Activated CD4-positive, alpha-beta T cell treated with anti-CD3 and anti-CD28 coated beads, Interleukin-2, amount 10 ng/mL, durations not matched to agents 7 days and 5 days (primary cell): Measurements from ENCODE around the gene ERP27. TPM values are rescaled to one million over a fixed set of nuclear protein-coding genes. Genes with fewer than 3 reads are reported as not detected.

Experiments
- CTCF ChIA-PET: fragments of 350-600 bp; sonication (Branson Sonifier 250); formaldehyde crosslinking; loops from one replicate; lab custom pipeline; 2021; ENCODE audit warnings: antibody characterized with exemption; lab: Charles Lee
- POLR2A ChIA-PET: fragments of 350-600 bp; sonication (Branson Sonifier 250); formaldehyde crosslinking; loops from one replicate; lab custom pipeline; 2021; ENCODE audit warnings: antibody characterized with exemption; lab: Charles Lee
- DNase-seq: peaks from one replicate; pipeline ENCODE4 v3.0.0-alpha.2; 2020
- H3K27ac Mint-ChIP-seq: one replicate; pipeline ENCODE4 v1.8.0; 2021; ENCODE audit warnings: mild to moderate bottlenecking, moderate library complexity, mixed read lengths
- H3K27me3 Mint-ChIP-seq: one replicate; pipeline ENCODE4 v1.8.0; 2021; ENCODE audit warnings: mixed read lengths
- H3K36me3 Mint-ChIP-seq: one replicate; pipeline ENCODE4 v1.8.0; 2021; ENCODE audit warnings: low read depth, mixed read lengths
- H3K4me1 Mint-ChIP-seq: one replicate; pipeline ENCODE4 v1.8.0; 2021; ENCODE audit warnings: mixed read lengths
- H3K4me3 Mint-ChIP-seq: one replicate; pipeline ENCODE4 v1.8.0; 2021; ENCODE audit warnings: mild to moderate bottlenecking, moderate library complexity, mixed read lengths
- H3K9me3 Mint-ChIP-seq: one replicate; pipeline ENCODE4 v1.8.0; 2021; ENCODE audit warnings: mixed read lengths
- total RNA-seq, 2 experiments: library from RNA; stranded (reverse); gene quantifications; one replicate each; pipeline ENCODE4 v1.2.3, GENCODE V29; 2021

Gene ERP27
- total RNA-seq, 2 experiments from 2014 or later = 8.3 to 11.3 TPM

DNA sequence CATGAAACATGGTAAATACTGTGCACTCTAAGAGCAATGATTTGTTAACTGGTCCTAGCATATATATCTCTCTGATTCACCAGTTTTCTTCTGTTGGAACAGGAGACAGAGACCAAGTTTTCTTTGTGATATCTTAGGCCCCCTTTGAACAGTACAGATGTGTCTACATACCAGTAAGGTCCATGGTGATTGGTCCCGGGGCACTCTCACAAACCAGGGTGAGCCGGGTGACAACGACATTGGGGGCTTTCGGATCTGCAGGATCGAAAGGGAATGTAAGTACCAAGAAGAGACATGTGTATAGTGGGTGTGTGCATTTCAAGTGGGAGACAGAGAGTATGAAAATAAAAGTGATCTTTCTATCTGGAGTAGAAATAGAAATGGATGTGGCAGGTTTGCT lies 11.3 kb upstream of the ERP27 start:
- Mint-ChIP-seq H3K27me3 (no peaks in the 10 kb centered on the region), H3K9me3 (no peaks in the 10 kb centered on the region), H3K4me3 (peak overlapping the region; percentile 73), H3K4me1 (peaks cover 94% of the 10 kb centered on the region), H3K27ac (peak overlapping the region; percentile 90), H3K36me3 (peaks cover 92% of the 10 kb centered on the region)
- DNase-seq = no peak
- CTCF ChIA-PET = no interaction called here
- POLR2A ChIA-PET = no interaction called here

DNA sequence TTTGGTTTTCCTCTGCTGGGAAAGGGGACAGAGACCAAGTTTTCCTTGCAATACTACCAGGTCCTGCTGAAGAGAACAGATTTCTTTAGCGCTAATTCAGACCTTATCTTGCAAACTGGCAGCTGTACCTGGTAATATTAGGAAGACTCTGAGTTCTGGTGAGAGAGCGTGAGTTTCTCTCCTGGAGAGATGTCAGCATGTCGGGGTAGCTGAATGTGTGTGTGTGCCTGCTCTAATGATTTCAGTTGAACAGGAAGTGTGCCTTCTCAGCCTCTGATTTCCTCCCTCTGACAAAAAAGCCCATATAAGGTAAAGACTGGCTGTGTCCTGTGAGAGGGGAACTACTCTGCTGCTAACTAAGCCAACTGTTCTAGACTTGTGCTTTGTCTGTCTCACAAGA lies 10.3 kb upstream of the ERP27 start:
- ChIA-PET POLR2A (interaction anchor here (0.6 to 1.3 kb wide), 3 partner anchors 10 to 175 kb away, joined by 3 to 6 read pairs (median 3); partner anchors contain the start of gene ARHGDIB), CTCF (interaction anchor here (0.6 to 1.5 kb wide), 5 partner anchors 9 to 26 kb away, joined by 3 to 4 read pairs (median 4); partner anchors contain the start of gene ARHGDIB)
- H3K36me3 Mint-ChIP-seq = peaks cover 86% of the 10 kb centered on the region
- no peaks in the 10 kb centered on the region for H3K9me3 Mint-ChIP-seq
- peak; percentile 78 for DNase-seq
- H3K4me1 Mint-ChIP-seq = peaks cover 86% of the 10 kb centered on the region
- no peaks in the 10 kb centered on the region for H3K27me3 Mint-ChIP-seq
- H3K27ac Mint-ChIP-seq = peak overlapping the region; percentile 90
- H3K4me3 Mint-ChIP-seq = peak overlapping the region; percentile 73

DNA sequence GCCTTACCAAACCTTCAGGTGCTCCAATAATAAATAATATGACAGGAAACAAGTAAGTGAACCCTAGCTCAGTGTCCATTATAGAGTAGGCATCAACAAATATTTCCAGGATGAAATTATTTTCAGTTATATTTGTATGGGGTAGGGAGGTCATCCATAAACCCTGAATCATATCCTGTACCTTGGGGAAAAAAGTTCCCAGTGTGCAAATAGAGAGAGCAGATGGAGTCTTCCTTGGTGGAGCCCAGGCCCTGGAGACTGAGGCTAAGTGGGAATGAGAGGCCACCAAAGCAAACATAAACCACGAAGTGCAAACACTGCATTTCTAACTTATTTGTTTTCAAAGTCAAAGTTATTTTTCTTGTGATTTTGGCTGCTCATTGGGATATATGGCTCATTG lies 8.5 kb upstream of the ERP27 start:
- Mint-ChIP-seq H3K4me3 (no peak overlapping the region), H3K27me3 (no peaks in the 10 kb centered on the region), H3K36me3 (peaks cover 85% of the 10 kb centered on the region), H3K27ac (peak overlapping the region; percentile 42), H3K4me1 (peaks cover 78% of the 10 kb centered on the region), H3K9me3 (no peaks in the 10 kb centered on the region)
- POLR2A ChIA-PET = no interaction called here
- CTCF ChIA-PET = no interaction called here
- DNase-seq = no peak

DNA sequence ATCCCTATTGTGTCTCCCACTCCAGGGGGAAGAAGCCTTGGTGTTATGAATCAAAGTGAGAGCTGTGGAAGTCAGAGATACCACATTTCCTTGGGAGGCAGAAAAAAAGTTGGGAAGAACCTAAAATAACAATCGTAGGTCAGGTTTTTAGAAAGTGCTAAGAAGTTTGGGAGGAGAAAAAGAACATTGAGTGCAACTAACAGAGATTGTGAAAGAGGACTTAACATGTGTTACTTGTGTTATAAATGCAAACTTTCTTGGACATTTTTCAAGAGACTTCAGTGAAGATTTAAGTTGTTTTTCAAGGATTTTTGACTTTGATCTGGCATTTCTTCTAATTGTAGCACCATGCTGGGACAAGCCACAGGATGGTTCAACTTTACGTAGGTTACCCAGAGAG lies 7.8 kb upstream of the ERP27 start:
- peak overlapping the region; percentile 48 for H3K27ac Mint-ChIP-seq
- H3K27me3 Mint-ChIP-seq = no peaks in the 10 kb centered on the region
- POLR2A ChIA-PET = no interaction called here
- no peaks in the 10 kb centered on the region for H3K9me3 Mint-ChIP-seq
- CTCF ChIA-PET = interaction anchor here (1.4 kb wide), 1 partner anchor 9 kb away, joined by 5 read pairs; no protein-coding TSS in a partner anchor
- DNase-seq = no peak
- H3K4me3 Mint-ChIP-seq = no peak overlapping the region
- H3K36me3 Mint-ChIP-seq = peaks cover 87% of the 10 kb centered on the region
- peaks cover 73% of the 10 kb centered on the region for H3K4me1 Mint-ChIP-seq

DNA sequence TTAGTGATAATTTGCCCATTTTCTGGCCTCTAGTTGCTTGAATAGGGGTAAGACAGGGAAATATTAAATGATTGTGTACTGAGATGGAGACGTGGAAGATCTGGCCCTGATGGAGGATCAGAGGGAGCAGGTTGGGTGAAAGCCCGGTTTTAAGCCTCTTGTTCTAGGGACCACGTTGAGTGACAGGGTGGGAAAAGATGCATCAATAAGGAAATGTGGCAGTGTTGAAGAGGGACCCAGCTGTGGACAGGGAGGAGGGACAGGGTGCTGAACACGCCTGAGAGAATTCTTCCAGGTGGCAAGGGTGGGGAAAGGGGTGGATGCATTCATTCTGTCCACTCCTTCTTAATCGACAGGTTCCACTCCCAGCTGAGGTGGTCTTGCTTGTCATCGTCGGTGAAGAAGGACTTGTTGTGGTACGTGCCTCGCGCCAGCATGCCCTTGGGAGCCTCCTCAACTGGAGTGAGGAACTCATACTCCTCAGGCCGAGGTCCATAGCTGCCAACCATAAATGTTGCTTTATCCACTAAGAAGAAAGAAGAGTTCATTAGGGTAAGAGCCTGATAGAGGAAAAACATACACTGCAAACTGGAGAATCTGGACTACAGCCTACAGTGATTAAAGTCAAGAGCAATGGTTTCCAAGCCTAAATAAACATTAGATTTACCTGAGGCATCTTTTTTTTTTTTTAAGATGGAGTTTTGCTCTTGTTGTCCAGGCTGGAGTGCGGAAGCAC lies 4.0 kb upstream of the ERP27 start:
- H3K36me3 Mint-ChIP-seq = peaks cover 86% of the 10 kb centered on the region
- H3K27me3 Mint-ChIP-seq = no peaks in the 10 kb centered on the region
- H3K9me3 Mint-ChIP-seq = no peaks in the 10 kb centered on the region
- ChIA-PET POLR2A (no interaction called here), CTCF (no interaction called here)
- H3K4me1 Mint-ChIP-seq = peaks cover 59% of the 10 kb centered on the region
- H3K4me3 Mint-ChIP-seq = no peak overlapping the region
- peak overlapping the region; percentile 10 for H3K27ac Mint-ChIP-seq
- no peak for DNase-seq

DNA sequence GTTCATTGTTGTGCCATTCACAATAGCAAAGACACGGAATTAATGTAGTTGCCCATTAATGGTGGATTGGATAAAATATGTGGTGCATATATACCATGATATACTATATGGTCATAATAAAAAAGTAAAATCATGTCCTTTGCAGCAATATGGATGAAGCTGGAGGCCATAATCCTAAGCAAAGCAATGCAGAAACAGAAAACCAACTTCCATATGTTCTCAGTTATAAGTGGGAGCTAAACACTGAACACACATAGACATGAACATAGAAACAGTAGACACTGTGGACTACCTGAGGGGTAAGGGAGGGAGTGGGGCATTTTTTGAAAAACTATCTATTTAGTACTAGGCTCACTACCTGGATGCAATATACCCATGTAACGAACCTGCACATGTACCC lies 3.0 kb upstream of the ERP27 start:
- H3K27ac Mint-ChIP-seq = no peak overlapping the region
- H3K9me3 Mint-ChIP-seq = no peaks in the 10 kb centered on the region
- CTCF ChIA-PET = interaction anchor here (0.7 kb wide), 1 partner anchor 11 kb away, joined by 4 read pairs; no protein-coding TSS in a partner anchor
- H3K27me3 Mint-ChIP-seq = no peaks in the 10 kb centered on the region
- H3K36me3 Mint-ChIP-seq = peaks cover 87% of the 10 kb centered on the region
- DNase-seq = no peak
- H3K4me1 Mint-ChIP-seq = peaks cover 51% of the 10 kb centered on the region
- H3K4me3 Mint-ChIP-seq = no peak overlapping the region
- POLR2A ChIA-PET = interaction anchor here (0.6 kb wide), 1 partner anchor 68 kb away, joined by 8 read pairs; no protein-coding TSS in a partner anchor

DNA sequence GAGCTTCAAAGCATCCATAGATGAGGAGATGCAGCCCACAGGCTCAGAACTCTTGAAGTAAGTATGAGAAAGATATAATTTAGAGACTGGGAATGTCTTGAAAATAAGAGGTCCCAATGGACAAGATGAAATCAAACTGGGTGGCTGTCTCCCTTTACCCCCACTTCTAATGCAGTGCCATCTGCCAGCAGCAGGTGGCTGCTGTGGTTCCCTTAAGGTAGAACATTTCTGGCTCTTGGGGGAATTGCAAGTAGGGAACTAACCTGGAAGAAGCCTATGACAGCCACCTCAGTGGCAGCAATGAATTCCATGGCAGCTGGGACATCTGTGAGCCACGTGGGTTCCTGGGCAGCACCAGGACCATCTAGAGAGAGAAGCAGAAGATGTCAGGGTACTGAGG lies 648 bp downstream of the ERP27 start:
- H3K4me1 Mint-ChIP-seq = peaks cover 32% of the 10 kb centered on the region
- no peaks in the 10 kb centered on the region for H3K27me3 Mint-ChIP-seq
- H3K36me3 Mint-ChIP-seq = peaks cover 86% of the 10 kb centered on the region
- DNase-seq = no peak
- peak overlapping the region; percentile 5 for H3K27ac Mint-ChIP-seq
- H3K4me3 Mint-ChIP-seq = no peak overlapping the region
- CTCF ChIA-PET = interaction anchor here (1.2 to 2.1 kb wide), 4 partner anchors 8 to 42 kb away, joined by 3 to 5 read pairs (median 4); no protein-coding TSS in a partner anchor
- POLR2A ChIA-PET = no interaction called here
- H3K9me3 Mint-ChIP-seq = no peaks in the 10 kb centered on the region

DNA sequence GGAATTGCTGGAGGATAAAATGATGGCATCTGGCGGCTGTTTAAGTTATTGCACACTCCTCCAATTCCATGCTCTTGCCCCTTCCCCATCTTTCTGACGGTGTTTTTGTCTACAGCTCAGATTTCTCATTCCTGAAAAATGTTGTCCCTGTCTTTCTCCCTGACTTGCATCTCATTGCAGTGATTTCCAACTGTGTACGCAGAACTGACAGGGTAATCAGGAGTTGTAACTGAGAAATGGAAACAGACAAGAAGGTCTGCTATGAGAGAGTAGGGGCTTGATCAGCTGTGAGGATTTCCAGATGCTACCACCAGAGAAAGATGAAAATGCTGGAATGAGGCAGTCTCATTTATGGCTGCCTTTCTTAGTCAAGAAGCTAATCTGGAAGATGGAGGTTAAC lies 1.3 kb downstream of the ERP27 start:
- Mint-ChIP-seq H3K4me3 (no peak overlapping the region), H3K27ac (no peak overlapping the region), H3K27me3 (no peaks in the 10 kb centered on the region), H3K9me3 (no peaks in the 10 kb centered on the region), H3K36me3 (peaks cover 86% of the 10 kb centered on the region), H3K4me1 (peaks cover 26% of the 10 kb centered on the region)
- no peak for DNase-seq
- CTCF ChIA-PET = interaction anchor here (1.2 to 2.1 kb wide), 5 partner anchors 9 to 59 kb away, joined by 3 to 6 read pairs (median 4); no protein-coding TSS in a partner anchor
- POLR2A ChIA-PET = interaction anchor here (1.0 kb wide), 1 partner anchor 23 kb away, joined by 6 read pairs; no protein-coding TSS in a partner anchor

DNA sequence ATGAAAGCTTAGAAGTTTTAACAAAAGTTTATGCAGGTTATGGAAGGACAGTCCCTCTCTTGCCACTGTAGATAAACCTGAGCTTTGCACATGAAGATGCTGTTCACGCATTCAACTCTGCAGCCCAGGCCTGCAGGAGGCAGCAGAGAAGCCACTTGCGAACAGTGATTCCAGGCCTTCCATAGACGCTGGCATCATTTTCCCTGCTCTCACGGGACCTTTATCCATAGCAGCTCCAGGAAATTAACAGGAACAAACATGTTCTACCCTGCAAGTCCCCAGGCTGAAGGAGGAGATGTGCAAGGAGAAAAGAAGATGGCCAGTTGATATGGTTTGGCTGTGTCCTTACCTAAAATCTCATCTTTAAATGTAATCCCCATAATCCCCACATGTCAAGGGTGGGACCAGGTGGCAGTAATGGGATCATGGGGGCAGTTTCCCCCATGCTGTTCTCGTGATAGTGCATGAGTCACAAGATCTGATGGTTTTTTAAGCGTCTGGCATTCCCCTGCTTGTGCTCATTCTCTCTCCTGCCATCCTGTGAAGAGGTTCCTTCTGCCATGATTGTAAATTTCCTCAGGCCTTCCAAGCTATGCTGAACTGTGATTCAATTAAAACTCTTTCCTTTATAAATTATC lies 2.0 kb downstream of the ERP27 start:
- DNase-seq = no peak
- H3K4me1 Mint-ChIP-seq = peaks cover 23% of the 10 kb centered on the region
- H3K4me3 Mint-ChIP-seq = no peak overlapping the region
- peaks cover 83% of the 10 kb centered on the region for H3K36me3 Mint-ChIP-seq
- no peak overlapping the region for H3K27ac Mint-ChIP-seq
- H3K27me3 Mint-ChIP-seq = no peaks in the 10 kb centered on the region
- POLR2A ChIA-PET = interaction anchor here (1.0 kb wide), 1 partner anchor 24 kb away, joined by 6 read pairs; no protein-coding TSS in a partner anchor
- CTCF ChIA-PET = interaction anchor here (0.8 to 2.1 kb wide), 4 partner anchors 9 to 59 kb away, joined by 3 to 6 read pairs (median 4); no protein-coding TSS in a partner anchor
- H3K9me3 Mint-ChIP-seq = no peaks in the 10 kb centered on the region

DNA sequence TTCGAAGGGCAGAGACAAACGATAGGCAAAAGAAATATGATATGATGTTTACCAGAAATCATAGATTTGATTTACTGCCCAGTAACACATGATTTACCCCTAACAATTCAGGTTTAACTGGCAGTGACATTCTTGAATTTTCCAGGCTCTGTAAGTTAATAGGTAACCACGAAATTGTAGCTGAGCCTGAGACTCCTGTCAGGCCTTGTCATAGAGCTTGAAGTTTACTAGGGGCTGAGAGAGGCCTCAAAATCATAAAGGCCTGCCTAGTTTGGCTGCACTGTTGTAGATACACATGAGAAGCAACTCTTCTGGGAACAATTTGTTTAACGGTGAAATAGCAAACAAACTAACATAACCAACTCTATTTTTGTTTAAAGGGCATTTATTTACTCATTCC lies 3.3 kb downstream of the ERP27 start:
- DNase-seq = no peak
- POLR2A ChIA-PET = no interaction called here
- no peak overlapping the region for H3K4me3 Mint-ChIP-seq
- H3K4me1 Mint-ChIP-seq = peaks cover 11% of the 10 kb centered on the region
- no peaks in the 10 kb centered on the region for H3K9me3 Mint-ChIP-seq
- H3K27ac Mint-ChIP-seq = no peak overlapping the region
- H3K27me3 Mint-ChIP-seq = no peaks in the 10 kb centered on the region
- H3K36me3 Mint-ChIP-seq = peaks cover 77% of the 10 kb centered on the region
- CTCF ChIA-PET = no interaction called here

DNA sequence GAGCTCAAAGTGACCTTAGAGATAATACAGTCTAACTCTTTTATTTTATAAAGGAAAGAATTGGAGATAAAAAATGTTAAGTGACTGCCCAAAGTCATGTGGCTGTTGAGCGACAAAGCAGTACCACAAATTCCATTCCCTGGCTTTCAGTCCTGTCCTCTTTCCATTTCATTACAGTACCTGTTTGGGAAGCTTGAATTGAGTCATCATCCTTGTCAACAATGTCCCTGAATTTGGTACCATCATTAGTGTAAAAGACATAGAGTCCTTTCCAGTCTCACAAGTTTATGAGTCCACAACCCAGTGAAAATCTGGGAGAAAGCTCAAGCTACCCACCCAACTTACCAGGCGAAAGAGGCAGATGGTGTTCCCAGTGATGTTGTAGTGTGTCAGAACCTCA lies 3.8 kb downstream of the ERP27 start:
- H3K9me3 Mint-ChIP-seq = no peaks in the 10 kb centered on the region
- H3K36me3 Mint-ChIP-seq = peaks cover 72% of the 10 kb centered on the region
- no peak overlapping the region for H3K4me3 Mint-ChIP-seq
- H3K4me1 Mint-ChIP-seq = peaks cover 6% of the 10 kb centered on the region
- DNase-seq = no peak
- ChIA-PET CTCF (no interaction called here), POLR2A (interaction anchor here (0.6 kb wide), 1 partner anchor 21 kb away, joined by 4 read pairs; no protein-coding TSS in a partner anchor)
- H3K27ac Mint-ChIP-seq = no peak overlapping the region
- H3K27me3 Mint-ChIP-seq = no peaks in the 10 kb centered on the region

DNA sequence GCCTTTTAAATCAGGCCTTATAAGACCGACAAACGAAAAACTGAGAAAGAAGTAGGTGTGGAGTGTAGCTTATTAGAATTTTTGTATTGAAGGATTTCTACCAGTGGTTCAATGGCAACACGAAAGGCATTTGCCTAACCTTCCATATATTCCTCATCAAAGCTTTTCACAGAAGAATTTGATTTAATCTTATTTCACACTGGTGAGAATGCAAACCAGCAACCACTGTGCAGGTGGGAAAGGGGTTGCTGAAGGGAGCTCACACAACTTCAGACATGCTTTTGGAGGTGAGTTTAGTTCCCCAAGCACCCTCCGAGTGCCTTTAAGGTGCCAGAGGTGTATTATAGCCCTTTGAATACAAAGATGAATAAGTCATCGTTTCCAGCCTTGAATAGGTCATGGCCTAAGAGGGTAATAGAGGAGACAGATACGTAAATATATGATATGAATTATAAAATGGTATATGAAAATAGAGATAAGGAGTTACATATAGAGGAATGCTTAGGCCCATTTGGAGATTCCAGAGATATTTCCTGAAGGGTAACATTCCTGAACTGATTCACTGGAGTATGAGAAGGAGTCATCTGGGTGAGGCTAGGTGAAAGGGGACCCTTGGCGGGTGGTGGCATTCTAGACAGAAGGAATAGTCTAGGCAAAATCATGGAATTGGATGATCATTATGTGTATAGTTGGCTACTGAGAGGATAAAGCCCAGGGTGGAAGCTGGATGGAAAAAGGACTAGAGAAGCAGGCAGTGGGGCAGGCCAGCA lies 6.4 kb downstream of the ERP27 start:
- ChIA-PET POLR2A (interaction anchor here (0.6 kb wide), 1 partner anchor 157 kb away, joined by 8 read pairs; no protein-coding TSS in a partner anchor), CTCF (interaction anchor here (0.6 to 0.9 kb wide), 3 partner anchors 9 to 47 kb away, joined by 3 to 4 read pairs (median 3); no protein-coding TSS in a partner anchor)
- H3K27ac Mint-ChIP-seq = no peak overlapping the region
- H3K4me1 Mint-ChIP-seq = no peaks in the 10 kb centered on the region
- no peak overlapping the region for H3K4me3 Mint-ChIP-seq
- H3K9me3 Mint-ChIP-seq = no peaks in the 10 kb centered on the region
- no peaks in the 10 kb centered on the region for H3K27me3 Mint-ChIP-seq
- DNase-seq = no peak
- H3K36me3 Mint-ChIP-seq = peaks cover 68% of the 10 kb centered on the region
